ENCODE measurements around the gene FBRS.

GRCh38 chr16:30715750-30716445 is 57.7 kb downstream of the FBRS start:
- TF ChIP-seq EZH2phosphoT487 (IDR thresholded peaks at IDR 0.05; ENCODE audit: borderline replicate concordance, low read depth, low read length) (no peak), CTCF (conservative IDR thresholded peaks at IDR 0.05; ENCODE audit: low read length) (no peak)
